Measurements from ENCODE around the gene DLGAP3.

DLGAP3 gene

GRCh38 chr1:34911465-34911864 lies 18.0 kb downstream of the DLGAP3 start:
- no peak for ATAC-seq
- TF ChIP-seq BACH2 (CRISPR knock-in tag; IDR thresholded peaks at IDR 0.05; ENCODE audit: borderline replicate concordance) (no peak), GLIS3 (CRISPR knock-in tag; IDR thresholded peaks at IDR 0.05) (no peak), CREB5 (CRISPR knock-in tag; IDR thresholded peaks at IDR 0.05; ENCODE audit: low read depth) (no peak), ISL1 (CRISPR knock-in tag; IDR thresholded peaks at IDR 0.05) (no peak), RARB (CRISPR knock-in tag; IDR thresholded peaks at IDR 0.05) (no peak), ZNF70 (CRISPR knock-in tag; IDR thresholded peaks at IDR 0.05) (no peak)

- no peak for ATAC-seq
- no peak for TF ChIP-seq ZNF8 (CRISPR knock-in tag; IDR thresholded peaks at IDR 0.05)
- no peak for TF ChIP-seq ZFP30 (CRISPR knock-in tag; IDR thresholded peaks at IDR 0.05)
- TF ChIP-seq TSHZ2 (CRISPR knock-in tag; IDR thresholded peaks at IDR 0.05), result no peak
- no peak for TF ChIP-seq ZC3H10 (CRISPR knock-in tag; IDR thresholded peaks at IDR 0.05)
- no peak for TF ChIP-seq GLIS3 (CRISPR knock-in tag; IDR thresholded peaks at IDR 0.05)
- no peak for TF ChIP-seq ESRRG (CRISPR knock-in tag; IDR thresholded peaks at IDR 0.05)
- no peak for TF ChIP-seq ISL1 (CRISPR knock-in tag; IDR thresholded peaks at IDR 0.05)
- TF ChIP-seq PPARA (CRISPR knock-in tag; IDR thresholded peaks at IDR 0.05; ENCODE audit: borderline replicate concordance), result no peak
- no peak for TF ChIP-seq ZFP3 (CRISPR knock-in tag; IDR thresholded peaks at IDR 0.05)
- no peak for TF ChIP-seq TOX (CRISPR knock-in tag; IDR thresholded peaks at IDR 0.05; ENCODE audit: borderline replicate concordance)
- no peak for TF ChIP-seq OSR1 (CRISPR knock-in tag; IDR thresholded peaks at IDR 0.05)
- no peak for TF ChIP-seq RARB (CRISPR knock-in tag; IDR thresholded peaks at IDR 0.05)
- TF ChIP-seq CSDC2 (CRISPR knock-in tag; IDR thresholded peaks at IDR 0.05), result no peak
Measured at GRCh38 chr1:34910425-34910824, 19.0 kb downstream of the DLGAP3 start.

GRCh38 chr1:34908369-34908768 lies 21.1 kb downstream of the DLGAP3 start:
- no peak for ATAC-seq
- TF ChIP-seq GLIS3 (CRISPR knock-in tag; IDR thresholded peaks at IDR 0.05), result no peak
- no peak for TF ChIP-seq CSDC2 (CRISPR knock-in tag; IDR thresholded peaks at IDR 0.05)
- no peak for TF ChIP-seq ZFP30 (CRISPR knock-in tag; IDR thresholded peaks at IDR 0.05)
- no peak for TF ChIP-seq TCF4 (CRISPR knock-in tag; IDR thresholded peaks at IDR 0.05; ENCODE audit: borderline replicate concordance)
- TF ChIP-seq ARNTL (CRISPR knock-in tag; IDR thresholded peaks at IDR 0.05; ENCODE audit: borderline replicate concordance, low read depth), result no peak
- no peak for TF ChIP-seq ESRRG (CRISPR knock-in tag; IDR thresholded peaks at IDR 0.05)
- no peak for TF ChIP-seq ZFP3 (CRISPR knock-in tag; IDR thresholded peaks at IDR 0.05)
- no peak for TF ChIP-seq BACH2 (CRISPR knock-in tag; IDR thresholded peaks at IDR 0.05; ENCODE audit: borderline replicate concordance)
- TF ChIP-seq ZNF565 (CRISPR knock-in tag; conservative IDR thresholded peaks at IDR 0.05; ENCODE audit: low read depth), result no peak
- no peak for TF ChIP-seq POU6F1 (CRISPR knock-in tag; IDR thresholded peaks at IDR 0.05; ENCODE audit: borderline replicate concordance, low read depth)
- TF ChIP-seq ZC3H10 (CRISPR knock-in tag; IDR thresholded peaks at IDR 0.05), result no peak
- TF ChIP-seq ZNF8 (CRISPR knock-in tag; IDR thresholded peaks at IDR 0.05), result no peak
- no peak for TF ChIP-seq ZNF70 (CRISPR knock-in tag; IDR thresholded peaks at IDR 0.05)
- no peak for TF ChIP-seq TOX (CRISPR knock-in tag; IDR thresholded peaks at IDR 0.05; ENCODE audit: borderline replicate concordance)
- TF ChIP-seq CSRNP3 (CRISPR knock-in tag; IDR thresholded peaks at IDR 0.05), result no peak
- no peak for TF ChIP-seq CREB5 (CRISPR knock-in tag; IDR thresholded peaks at IDR 0.05; ENCODE audit: low read depth)
- no peak for TF ChIP-seq OSR1 (CRISPR knock-in tag; IDR thresholded peaks at IDR 0.05)
